GM19452 (cell line): Measurements from ENCODE around the gene AGTPBP1.
"Not testable (repeated sequence)": the region's sequence is repeated elsewhere in the genome, so short reads cannot be mapped to it uniquely, and the experiment has no call there.

Source experiments
- ATAC-seq: cut with Tn5 transposase; IDR thresholded peaks from one replicate; pipeline ENCODE4 v1.9.1; 2021; ENCODE audit not compliant: unreplicated experiment

The AGTPBP1 gene

GRCh38 chr9:85631809-85632208, 109.9 kb downstream of the AGTPBP1 start:
- ATAC-seq, result no peak

DNA sequence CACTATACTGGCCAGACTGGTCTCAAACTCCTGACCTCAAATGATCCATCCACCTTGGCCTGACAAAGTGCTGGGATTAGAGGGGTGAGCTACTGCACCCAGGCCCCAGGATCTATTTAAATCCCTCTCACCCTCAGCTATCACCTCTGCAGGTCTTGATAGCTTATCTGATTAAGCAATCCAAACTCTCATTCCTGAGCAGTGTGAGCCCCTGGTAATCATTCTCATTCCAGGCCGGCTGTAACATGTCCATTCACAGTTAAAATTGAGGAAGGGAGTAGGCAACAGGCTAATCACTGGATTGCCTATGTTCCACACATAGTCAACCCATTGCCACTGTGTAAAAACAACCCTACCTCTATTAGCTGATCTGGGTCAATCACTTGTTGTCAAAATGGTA, 111.1 kb downstream of the AGTPBP1 start:
- no peak for ATAC-seq

DNA sequence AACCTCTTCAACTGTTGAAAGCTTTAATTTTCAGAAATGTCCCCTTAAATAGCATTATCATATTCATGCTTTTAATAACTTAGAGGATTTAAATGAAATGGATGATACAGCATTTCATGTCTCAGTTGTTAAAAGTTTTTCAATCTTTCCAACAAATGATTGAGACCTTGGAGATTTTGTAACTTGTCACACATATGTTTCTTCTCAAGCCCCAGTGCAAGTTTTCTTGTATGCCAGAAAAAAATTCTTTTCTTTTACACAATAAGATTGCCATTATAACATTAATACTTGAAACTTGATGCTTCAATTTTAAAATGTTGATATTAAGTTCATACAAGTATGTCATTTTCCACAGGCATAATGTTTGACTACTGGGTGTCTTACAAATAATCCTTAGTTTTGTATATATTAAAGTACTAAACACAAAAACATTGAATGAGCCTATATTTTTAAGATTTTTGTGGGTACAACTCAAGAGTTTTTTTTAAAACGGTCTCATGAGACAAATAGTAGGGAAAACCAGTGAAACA, 124.5 kb downstream of the AGTPBP1 start:
- no peak for ATAC-seq

DNA sequence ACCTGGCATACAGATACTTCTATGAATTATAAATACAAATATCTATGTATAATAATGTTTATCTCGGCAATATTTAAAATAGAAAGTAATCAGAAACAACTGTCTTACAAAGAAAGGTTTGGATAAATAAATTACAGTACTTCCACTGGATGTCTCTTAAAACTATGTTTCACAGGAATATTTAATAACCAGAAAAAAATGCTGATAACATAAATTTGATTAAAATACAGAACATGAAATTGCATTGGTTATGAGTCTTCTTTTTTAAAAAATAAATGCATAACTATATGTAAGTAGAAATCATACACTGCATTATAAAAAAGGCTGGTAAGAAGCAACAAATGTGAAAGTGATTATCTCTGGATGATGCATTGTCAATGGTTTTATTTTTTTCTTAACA, 126.0 kb downstream of the AGTPBP1 start:
- ATAC-seq, result no peak

DNA sequence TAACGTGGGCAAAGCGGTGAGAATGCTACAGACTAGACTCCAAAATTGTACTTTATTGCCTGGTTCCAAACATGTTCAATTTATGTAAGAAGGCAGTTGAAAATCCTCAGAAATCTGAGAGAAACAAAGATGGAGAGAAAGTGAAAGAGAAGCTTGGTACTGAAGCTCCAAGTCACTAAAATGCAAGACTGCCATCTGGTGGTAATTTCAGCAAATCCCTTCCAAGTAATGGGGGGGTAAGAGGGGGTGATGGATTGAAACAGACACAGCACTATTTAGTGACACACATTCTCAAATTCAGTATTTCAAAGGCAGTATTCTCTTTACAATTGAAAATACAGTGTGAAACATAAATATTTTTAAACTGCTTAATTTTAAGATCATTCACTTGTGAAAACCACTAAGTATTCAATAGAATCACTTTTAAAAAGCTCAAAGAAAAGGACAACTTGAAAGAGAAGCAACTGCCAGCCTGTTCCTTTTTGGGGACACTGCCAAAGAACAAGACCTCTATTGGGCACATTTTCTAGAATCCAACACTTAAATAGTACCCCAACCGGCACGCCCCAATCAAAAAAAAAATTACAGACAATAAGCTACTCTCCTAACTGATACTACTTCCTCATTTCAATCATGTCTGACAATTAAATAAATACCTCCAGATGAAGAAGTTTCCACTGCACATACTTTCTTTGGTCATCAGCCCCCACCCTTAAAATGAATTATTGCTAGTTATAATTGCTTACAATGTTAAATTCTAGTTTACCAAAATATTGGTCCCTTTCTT, 131.5 kb downstream of the AGTPBP1 start:
- peak; percentile 91 for ATAC-seq

GRCh38 chr9:85605905-85606304, 135.8 kb downstream of the AGTPBP1 start:
- ATAC-seq, result no peak

- no peak for ATAC-seq
Measured at GRCh38 chr9:85603936-85604335, 137.8 kb downstream of the AGTPBP1 start.

DNA sequence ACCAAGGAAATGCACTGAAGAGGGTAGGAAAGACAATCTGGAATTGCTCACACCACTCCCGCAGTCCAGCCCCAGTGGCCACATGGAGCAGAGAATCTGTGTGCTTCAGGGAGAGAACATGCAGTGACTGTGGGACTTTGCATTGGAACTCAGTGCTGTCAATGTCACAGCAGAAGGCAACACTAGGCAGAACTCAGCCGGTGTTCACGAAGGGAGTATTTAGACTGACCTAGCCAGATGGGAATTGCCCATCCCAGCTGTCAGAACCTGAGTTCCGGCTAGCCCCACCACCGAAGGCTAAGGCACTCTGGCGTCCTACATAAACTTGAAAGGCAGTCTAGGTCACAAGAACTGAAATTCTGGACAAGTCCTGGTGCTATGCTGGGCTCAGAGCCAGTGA, 139.0 kb downstream of the AGTPBP1 start:
- no peak for ATAC-seq

- ATAC-seq, result no peak
Measured at GRCh38 chr9:85600675-85601263, 141.0 kb downstream of the AGTPBP1 start.

GRCh38 chr9:85599540-85600105, 142.1 kb downstream of the AGTPBP1 start:
- no peak for ATAC-seq

DNA sequence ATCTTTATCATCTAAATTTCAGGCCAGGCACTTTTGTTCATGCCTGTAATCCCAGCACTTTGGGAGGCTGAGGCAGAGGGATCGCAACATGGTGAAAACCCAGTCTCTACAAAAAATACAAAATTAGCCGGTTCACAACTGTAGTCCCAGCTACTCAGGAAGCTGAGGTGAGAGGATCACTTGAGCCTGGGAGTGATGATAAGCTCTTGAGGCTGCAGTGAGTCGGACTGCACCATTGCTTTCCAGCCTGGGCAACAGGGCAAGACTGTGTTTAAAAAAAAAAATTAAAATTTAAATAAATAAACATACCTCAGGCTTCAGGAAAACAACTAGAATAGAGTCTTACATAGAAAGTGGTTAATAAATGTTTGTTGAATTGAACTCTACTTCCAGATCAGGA, 147.4 kb downstream of the AGTPBP1 start:
- ATAC-seq, result no peak

- ATAC-seq, result no peak
Measured at GRCh38 chr9:85586684-85587083, 155.1 kb downstream of the AGTPBP1 start.

GRCh38 chr9:85577353-85577952, 164.3 kb downstream of the AGTPBP1 start:
- no peak for ATAC-seq

- ATAC-seq, result no peak
Measured at GRCh38 chr9:85575868-85576267, 165.9 kb downstream of the AGTPBP1 start.

GRCh38 chr9:85573546-85573945, 168.2 kb downstream of the AGTPBP1 start:
- not testable (repeated sequence) for ATAC-seq

GRCh38 chr9:85572917-85573316, 168.8 kb downstream of the AGTPBP1 start:
- ATAC-seq, result not testable (repeated sequence)

- no peak for ATAC-seq
Measured at GRCh38 chr9:85569988-85570387, 171.8 kb downstream of the AGTPBP1 start.

GRCh38 chr9:85559526-85559925, 182.2 kb downstream of the AGTPBP1 start:
- no peak for ATAC-seq

GRCh38 chr9:85554349-85554748, 187.4 kb downstream of the AGTPBP1 start:
- no peak for ATAC-seq

GRCh38 chr9:85553475-85553874, 188.3 kb downstream of the AGTPBP1 start:
- ATAC-seq, result no peak

GRCh38 chr9:85547599-85547998, 194.2 kb downstream of the AGTPBP1 start:
- ATAC-seq, result no peak

DNA sequence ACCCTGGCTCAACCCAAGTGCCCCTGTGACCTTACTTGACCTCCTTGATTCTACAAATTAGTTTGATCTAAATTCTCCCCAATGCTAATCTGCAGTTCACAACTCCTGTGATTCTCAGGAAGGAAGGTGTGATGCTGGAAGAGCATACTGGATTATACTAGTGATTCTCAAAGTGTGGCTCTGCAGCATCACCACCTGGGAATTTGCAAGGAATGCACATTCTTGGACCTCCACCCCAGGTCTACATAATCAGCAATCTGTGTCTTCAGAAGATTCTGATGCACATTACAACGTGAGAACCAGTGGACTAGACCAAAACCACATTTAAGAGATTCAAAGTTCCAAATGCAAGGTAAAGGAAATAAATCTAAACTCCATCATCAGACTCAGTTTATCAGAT, 198.6 kb downstream of the AGTPBP1 start:
- ATAC-seq, result no peak
